ENCODE data around the gene GNPTAB. TPM values are rescaled to one million over a fixed set of nuclear protein-coding genes. Genes with fewer than 3 reads are reported as not detected.
A peak's percentile ranks its signal among the peaks of the same experiment; 100 is the strongest.

The GNPTAB gene
- total and polyA plus RNA-seq, 2 of the 4 experiments (the other 2 are of a cell fraction), result 16.0 to 24.2 TPM

DNA sequence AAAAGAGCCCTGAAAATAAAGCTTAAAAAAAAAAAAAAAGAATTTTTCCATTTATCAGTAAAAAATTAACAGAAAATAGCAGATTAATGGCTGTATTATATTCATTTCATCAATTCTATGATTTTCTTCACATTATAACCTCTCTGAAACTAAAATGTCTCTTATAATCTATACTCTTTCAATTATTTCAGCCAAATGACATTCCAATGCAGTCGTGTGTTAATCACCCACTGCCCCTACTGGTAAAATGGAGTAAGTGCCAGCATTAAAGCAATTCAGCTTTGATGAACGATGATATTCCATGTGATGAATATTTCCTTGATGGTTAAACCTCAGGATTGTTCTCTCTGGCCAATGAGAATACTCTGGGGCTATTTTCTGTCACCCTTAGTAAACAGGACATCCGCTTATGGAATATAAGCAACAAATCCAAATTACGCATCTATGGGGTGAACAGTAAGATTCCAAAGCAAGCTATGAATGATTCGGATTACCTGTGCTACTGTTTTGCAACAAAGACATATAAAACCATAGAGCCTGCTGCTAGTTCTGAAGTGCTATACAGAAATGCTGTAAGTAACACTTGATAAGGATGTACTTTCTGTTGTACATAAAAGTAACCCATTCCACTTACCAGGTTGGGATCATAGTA, 71.2 kb downstream of the GNPTAB start:
- H3K9ac ChIP-seq (ENCODE audit: low read depth, low read length), result no peak overlapping the region
- H4K20me1 ChIP-seq (ENCODE audit: insufficient read depth, low read length), result no peaks in the 10 kb centered on the region
- no peaks in the 10 kb centered on the region for H3K9me3 ChIP-seq (ENCODE audit: control insufficient read depth, insufficient read depth, low read length)
- no peak overlapping the region for H2BK120ac ChIP-seq (ENCODE audit: low read depth, low read length)
- H3K9me1 ChIP-seq (ENCODE audit: insufficient read depth, low read length), result no peaks in the 10 kb centered on the region; the same call in 1 of the 2 replicates
- no peak overlapping the region for H3K23ac ChIP-seq (ENCODE audit: low read depth, low read length)
- no peak overlapping the region for H2BK15ac ChIP-seq (ENCODE audit: low read depth, low read length)
- TF ChIP-seq USF2 (IDR thresholded peaks at IDR 0.05; ENCODE audit: low read depth, low read length), result no peak
- TF ChIP-seq, protein P1, sequence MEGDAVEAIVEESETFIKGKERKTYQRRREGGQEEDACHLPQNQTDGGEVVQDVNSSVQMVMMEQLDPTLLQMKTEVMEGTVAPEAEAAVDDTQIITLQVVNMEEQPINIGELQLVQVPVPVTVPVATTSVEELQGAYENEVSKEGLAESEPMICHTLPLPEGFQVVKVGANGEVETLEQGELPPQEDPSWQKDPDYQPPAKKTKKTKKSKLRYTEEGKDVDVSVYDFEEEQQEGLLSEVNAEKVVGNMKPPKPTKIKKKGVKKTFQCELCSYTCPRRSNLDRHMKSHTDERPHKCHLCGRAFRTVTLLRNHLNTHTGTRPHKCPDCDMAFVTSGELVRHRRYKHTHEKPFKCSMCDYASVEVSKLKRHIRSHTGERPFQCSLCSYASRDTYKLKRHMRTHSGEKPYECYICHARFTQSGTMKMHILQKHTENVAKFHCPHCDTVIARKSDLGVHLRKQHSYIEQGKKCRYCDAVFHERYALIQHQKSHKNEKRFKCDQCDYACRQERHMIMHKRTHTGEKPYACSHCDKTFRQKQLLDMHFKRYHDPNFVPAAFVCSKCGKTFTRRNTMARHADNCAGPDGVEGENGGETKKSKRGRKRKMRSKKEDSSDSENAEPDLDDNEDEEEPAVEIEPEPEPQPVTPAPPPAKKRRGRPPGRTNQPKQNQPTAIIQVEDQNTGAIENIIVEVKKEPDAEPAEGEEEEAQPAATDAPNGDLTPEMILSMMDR (conservative IDR thresholded peaks at IDR 0.05; ENCODE audit: low read depth, low read length), result peak; percentile 73
- TF ChIP-seq MXI1 (IDR thresholded peaks at IDR 0.05; ENCODE audit: borderline replicate concordance, low read depth, low read length), result no peak
- TF ChIP-seq SMC3 (IDR thresholded peaks at IDR 0.05; ENCODE audit: low read depth, low read length), result peak; percentile 52
- TF ChIP-seq RAD21 (IDR thresholded peaks at IDR 0.05; ENCODE audit: low read length), result peak; percentile 65
- in situ Hi-C loops (cut with MboI; ENCODE audit: low sequenced_read_pairs), result loop anchor here (10.0 kb wide), 1 partner anchor 345 kb away; no protein-coding TSS in a partner anchor
- H3K4me2 ChIP-seq (ENCODE audit: low read depth, low read length), result no peak overlapping the region
- H4K8ac ChIP-seq (ENCODE audit: low read depth in 2 of 2, low read length in 2 of 2), result no peak overlapping the region
- no CpG with 5 or more reads among the region's 5 CpGs for WGBS, 2 experiments (ENCODE audit: extremely low coverage in 2 of 2, insufficient read length in 1 of 2)
- H3K56ac ChIP-seq (ENCODE audit: extremely low read depth, insufficient read depth, low read length), result no peak overlapping the region
- no peak overlapping the region for H3K4me3 ChIP-seq (ENCODE audit: insufficient read depth, low read depth, low read length)
- CTCF ChIA-PET, result interaction anchor here (0.6 to 2.0 kb wide), 10 partner anchors 8 to 411 kb away, joined by 3 to 8 read pairs (median 4); partner anchors contain the start of gene GNPTAB
- no peak overlapping the region for H3K27ac ChIP-seq (ENCODE audit: insufficient read depth, low read length)
- H2AK5ac ChIP-seq (ENCODE audit: low read depth, low read length), result no peak overlapping the region
- H2AFZ ChIP-seq (replicated peaks; ENCODE audit: low read length, poor library complexity), result no peak overlapping the region
- H3K4me1 ChIP-seq (ENCODE audit: control insufficient read depth, insufficient read depth, low read length), result no peaks in the 10 kb centered on the region
- ATAC-seq (ENCODE audit: low read depth) (peak; percentile 75), DNase-seq (peak; percentile 35)
- POLR2A ChIA-PET (ENCODE audit: unreplicated experiment), result interaction anchor here (0.6 kb wide), 2 partner anchors 928 to 1618 kb away, joined by 4 to 5 read pairs; no protein-coding TSS in a partner anchor
- dilution Hi-C loops (cut with HindIII; ENCODE audit: low sequenced_read_pairs, unreplicated experiment), result no loop called here
- no peaks in the 10 kb centered on the region for H3K27me3 ChIP-seq (ENCODE audit: control insufficient read depth, insufficient read depth, low read length)
- H3K36me3 ChIP-seq (ENCODE audit: control insufficient read depth, insufficient read depth, low read length), result peaks cover 9% of the 10 kb centered on the region; the same call in 1 of the 2 replicates
- H4K91ac ChIP-seq (ENCODE audit: insufficient read depth, low read depth, low read length), result no peak overlapping the region
- no peak overlapping the region for H4K5ac ChIP-seq (ENCODE audit: low read depth, low read length)
- no TSS peak for BruUV-seq (replicated peaks)
- H3K18ac ChIP-seq (ENCODE audit: low read depth, low read length), result no peak overlapping the region
- no peak overlapping the region for H2BK5ac ChIP-seq (ENCODE audit: low read depth, low read length, poor library complexity, severe bottlenecking)
- no peak overlapping the region for H3K4ac ChIP-seq (ENCODE audit: low read depth, low read length)
- no peak overlapping the region for H3K14ac ChIP-seq (replicated peaks; ENCODE audit: low read depth, low read length)
- H2AK9ac ChIP-seq (replicated peaks; ENCODE audit: low read depth, low read length, poor library complexity), result no peak overlapping the region
- no peaks in the 10 kb centered on the region for H3K79me1 ChIP-seq (ENCODE audit: low read depth in 1 of 2, low read length in 2 of 2)
- intact Hi-C loops (cut with micrococcal nuclease), result loop anchor here (2.0 to 5.0 kb wide), 4 partner anchors 89 to 345 kb away; no protein-coding TSS in a partner anchor
- H2BK20ac ChIP-seq (ENCODE audit: low read depth, low read length), result no peak overlapping the region
